Right lobe of liver (tissue), 4 donors: ENCODE results near the gene ANKS1B.

Experiments used
- POLR2A ChIP-seq: fragments of 450-650 bp; IDR thresholded peaks from one replicate; pipeline ENCODE4 v1.6.1; 2017; ENCODE audit warnings: antibody characterized with exemption, mild to moderate bottlenecking
- TF ChIP-seq, protein P1 (sequence below), 4 donors: fragments of 200-600 bp in 3 of 4; fragments of 450-650 bp in 1 of 4; IDR thresholded peaks; one replicate each; pipeline versions ENCODE4 v1.5.1 to v1.8.0; 2016 to 2022; ENCODE audit warnings: antibody characterized with exemption in 4 of 4, mild to moderate bottlenecking in 2 of 4
- donor health status: DM: no; HTN: no; CAD: no.
- donor health status: DM: no; HTN: no; CAD: no.
- donor health status: DM: no; HTN: yes; CAD: no.

- TF ChIP-seq, protein P1, sequence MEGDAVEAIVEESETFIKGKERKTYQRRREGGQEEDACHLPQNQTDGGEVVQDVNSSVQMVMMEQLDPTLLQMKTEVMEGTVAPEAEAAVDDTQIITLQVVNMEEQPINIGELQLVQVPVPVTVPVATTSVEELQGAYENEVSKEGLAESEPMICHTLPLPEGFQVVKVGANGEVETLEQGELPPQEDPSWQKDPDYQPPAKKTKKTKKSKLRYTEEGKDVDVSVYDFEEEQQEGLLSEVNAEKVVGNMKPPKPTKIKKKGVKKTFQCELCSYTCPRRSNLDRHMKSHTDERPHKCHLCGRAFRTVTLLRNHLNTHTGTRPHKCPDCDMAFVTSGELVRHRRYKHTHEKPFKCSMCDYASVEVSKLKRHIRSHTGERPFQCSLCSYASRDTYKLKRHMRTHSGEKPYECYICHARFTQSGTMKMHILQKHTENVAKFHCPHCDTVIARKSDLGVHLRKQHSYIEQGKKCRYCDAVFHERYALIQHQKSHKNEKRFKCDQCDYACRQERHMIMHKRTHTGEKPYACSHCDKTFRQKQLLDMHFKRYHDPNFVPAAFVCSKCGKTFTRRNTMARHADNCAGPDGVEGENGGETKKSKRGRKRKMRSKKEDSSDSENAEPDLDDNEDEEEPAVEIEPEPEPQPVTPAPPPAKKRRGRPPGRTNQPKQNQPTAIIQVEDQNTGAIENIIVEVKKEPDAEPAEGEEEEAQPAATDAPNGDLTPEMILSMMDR (IDR thresholded peaks at IDR 0.05), result no peak
- no peak for TF ChIP-seq POLR2A
Measured at GRCh38 chr12:99079811-99080210, 904.9 kb downstream of the ANKS1B start.
